PFSK-1 (cell line): ENCODE results near the gene PROM1.

ENCODE experiments used
- POLR2AphosphoS5 ChIP-seq: IDR thresholded peaks from 2 replicates; pipeline ENCODE4 v1.6.1; 2012; ENCODE audit warnings: low read depth, mild to moderate bottlenecking, control low read depth, low read length, moderate library complexity
- SIN3A ChIP-seq: IDR thresholded peaks from 2 replicates; pipeline ENCODE4 v1.6.1; 2012; ENCODE audit warnings: mild to moderate bottlenecking, low read length, moderate library complexity, borderline replicate concordance; ENCODE audit not compliant: insufficient read depth
- TAF1 ChIP-seq: IDR thresholded peaks from 2 replicates; pipeline ENCODE4 v1.6.1; 2012; ENCODE audit warnings: low read length, control low read depth, borderline replicate concordance; ENCODE audit not compliant: insufficient read depth
- TF ChIP-seq, protein P1 (sequence below), 2 experiments: IDR thresholded peaks; 2 replicates each; pipeline versions ENCODE4 v1.6.1 to v1.8.0; 2011 to 2012; ENCODE audit warnings: low read depth in 2 of 2, low read length in 2 of 2, control low read depth in 1 of 2, inconsistent platforms in 1 of 2, mild to moderate bottlenecking in 1 of 2, moderate library complexity in 1 of 2; ENCODE audit not compliant: insufficient read depth in 1 of 2

DNA sequence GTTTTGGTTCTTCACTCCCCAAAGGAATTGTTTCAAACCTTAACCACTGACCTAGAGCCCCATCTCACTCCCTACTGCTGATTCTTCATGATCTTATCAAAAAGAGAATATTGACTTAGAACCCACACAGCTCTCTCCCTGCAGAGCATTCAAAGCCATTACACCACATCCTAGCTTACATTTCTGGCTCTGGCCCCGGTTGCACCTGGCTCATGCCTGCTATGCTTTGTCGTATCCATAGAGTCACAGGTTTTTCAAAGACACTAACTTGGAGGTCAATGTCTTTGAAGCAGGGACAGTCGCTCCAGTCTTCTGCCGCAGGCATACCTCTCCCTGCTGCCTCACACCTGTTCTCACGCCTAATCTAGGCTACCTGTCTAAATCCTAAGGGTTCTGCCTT is 78.1 kb downstream of the PROM1 start:
- TF ChIP-seq POLR2AphosphoS5 = no peak
- TF ChIP-seq SIN3A = no peak
- TF ChIP-seq, protein P1, sequence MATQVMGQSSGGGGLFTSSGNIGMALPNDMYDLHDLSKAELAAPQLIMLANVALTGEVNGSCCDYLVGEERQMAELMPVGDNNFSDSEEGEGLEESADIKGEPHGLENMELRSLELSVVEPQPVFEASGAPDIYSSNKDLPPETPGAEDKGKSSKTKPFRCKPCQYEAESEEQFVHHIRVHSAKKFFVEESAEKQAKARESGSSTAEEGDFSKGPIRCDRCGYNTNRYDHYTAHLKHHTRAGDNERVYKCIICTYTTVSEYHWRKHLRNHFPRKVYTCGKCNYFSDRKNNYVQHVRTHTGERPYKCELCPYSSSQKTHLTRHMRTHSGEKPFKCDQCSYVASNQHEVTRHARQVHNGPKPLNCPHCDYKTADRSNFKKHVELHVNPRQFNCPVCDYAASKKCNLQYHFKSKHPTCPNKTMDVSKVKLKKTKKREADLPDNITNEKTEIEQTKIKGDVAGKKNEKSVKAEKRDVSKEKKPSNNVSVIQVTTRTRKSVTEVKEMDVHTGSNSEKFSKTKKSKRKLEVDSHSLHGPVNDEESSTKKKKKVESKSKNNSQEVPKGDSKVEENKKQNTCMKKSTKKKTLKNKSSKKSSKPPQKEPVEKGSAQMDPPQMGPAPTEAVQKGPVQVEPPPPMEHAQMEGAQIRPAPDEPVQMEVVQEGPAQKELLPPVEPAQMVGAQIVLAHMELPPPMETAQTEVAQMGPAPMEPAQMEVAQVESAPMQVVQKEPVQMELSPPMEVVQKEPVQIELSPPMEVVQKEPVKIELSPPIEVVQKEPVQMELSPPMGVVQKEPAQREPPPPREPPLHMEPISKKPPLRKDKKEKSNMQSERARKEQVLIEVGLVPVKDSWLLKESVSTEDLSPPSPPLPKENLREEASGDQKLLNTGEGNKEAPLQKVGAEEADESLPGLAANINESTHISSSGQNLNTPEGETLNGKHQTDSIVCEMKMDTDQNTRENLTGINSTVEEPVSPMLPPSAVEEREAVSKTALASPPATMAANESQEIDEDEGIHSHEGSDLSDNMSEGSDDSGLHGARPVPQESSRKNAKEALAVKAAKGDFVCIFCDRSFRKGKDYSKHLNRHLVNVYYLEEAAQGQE (IDR thresholded peaks at IDR 0.05; ENCODE audit: insufficient read depth in 1 of 2, low read depth in 2 of 2, low read length in 2 of 2) = no peak
- no peak for TF ChIP-seq TAF1
